HG03095 (cell line): ENCODE results near the gene LCN1.
"Not testable (repeated sequence)": the region's sequence is repeated elsewhere in the genome, so short reads cannot be mapped to it uniquely, and the experiment has no call there.

Source experiments
- ATAC-seq: cut with Tn5 transposase; IDR thresholded peaks from one replicate; pipeline ENCODE4 v1.9.1; 2021; ENCODE audit warnings: moderate library complexity; ENCODE audit not compliant: unreplicated experiment

LCN1 gene

DNA sequence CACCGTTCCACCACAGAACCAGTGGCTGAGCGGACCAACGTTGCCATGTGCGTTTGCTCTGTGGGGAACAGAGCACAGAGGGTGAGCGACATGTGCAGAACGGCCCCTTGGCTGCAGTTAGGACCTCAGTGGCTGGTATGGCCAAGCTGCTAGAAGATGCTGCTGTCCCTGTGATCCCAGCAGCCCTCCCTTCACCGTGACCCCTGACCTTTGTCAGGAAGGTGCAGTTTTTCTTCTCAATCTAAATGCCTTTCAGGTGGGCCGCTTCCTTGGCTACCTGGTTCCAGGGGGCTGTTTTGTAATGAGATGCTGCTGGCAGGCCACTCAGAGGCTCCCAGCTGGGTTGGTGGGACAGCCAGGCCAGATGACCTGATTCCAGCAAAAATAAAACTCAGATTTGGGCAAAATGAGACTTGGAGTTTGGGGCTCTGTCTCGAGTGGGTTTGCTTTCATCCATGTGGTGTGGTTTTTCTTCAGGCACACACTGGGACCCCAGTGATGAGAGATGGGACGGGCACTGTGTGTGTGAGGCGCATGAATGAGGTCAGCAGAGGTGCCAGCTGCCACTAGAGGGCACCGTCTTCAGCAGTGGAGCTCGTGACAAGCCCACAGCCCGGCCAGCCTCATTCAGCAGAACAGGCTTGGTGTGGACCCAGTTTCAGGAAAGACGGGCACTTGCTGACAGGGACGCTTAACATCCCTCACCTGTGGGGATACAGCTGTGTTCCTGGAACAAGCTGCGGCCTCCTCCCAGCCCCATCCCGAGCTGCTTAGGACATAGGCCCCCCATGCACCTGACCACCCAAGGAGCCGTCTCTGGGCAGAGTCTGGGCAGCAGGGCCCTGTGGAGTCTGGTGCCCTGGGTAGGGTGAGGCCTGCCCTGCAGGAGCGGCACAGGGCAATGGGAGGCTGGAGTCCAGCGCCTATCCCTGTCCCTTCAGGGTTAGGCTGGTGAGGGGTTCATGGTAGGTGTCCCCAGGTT, 16.7 kb upstream of the LCN1 start:
- no peak for ATAC-seq

DNA sequence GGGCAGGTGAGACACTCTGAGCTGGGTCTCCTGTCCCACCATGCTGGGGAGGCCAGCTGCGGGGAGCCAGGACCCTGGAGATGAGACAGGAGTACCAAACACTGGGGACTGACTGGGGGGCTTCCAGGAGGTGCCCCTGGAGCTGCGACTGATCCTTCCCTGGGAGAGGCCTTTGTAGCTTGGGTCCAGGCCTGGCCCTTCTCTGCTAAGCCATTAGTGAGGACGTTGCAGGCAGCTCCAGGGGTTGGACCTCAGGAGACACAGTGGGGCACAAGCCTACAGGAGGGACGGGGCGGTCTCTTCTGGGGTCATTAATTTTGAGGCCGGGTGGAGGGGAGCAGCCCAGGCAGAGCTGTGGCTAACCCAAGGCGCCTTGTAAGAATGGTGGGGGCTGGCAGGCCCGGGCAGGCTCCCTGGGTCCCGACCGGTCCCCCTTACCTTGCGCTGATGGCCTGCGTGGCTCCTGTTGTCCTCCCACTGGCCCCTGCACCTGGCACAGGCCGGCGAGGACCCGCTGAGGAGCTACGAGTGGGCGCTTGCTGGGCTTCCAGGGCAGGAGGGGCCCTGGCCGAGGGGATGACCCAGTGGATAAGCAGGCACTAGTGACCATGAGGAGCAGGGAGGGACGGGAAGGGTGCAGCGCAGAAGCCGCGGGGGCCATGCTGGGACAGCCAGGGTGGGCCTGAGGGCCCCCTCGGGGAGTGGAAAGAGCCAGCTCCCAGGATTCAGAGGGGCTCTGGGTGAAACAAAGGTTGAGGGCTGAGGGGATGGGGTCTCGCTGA, 15.6 kb upstream of the LCN1 start:
- no peak for ATAC-seq

DNA sequence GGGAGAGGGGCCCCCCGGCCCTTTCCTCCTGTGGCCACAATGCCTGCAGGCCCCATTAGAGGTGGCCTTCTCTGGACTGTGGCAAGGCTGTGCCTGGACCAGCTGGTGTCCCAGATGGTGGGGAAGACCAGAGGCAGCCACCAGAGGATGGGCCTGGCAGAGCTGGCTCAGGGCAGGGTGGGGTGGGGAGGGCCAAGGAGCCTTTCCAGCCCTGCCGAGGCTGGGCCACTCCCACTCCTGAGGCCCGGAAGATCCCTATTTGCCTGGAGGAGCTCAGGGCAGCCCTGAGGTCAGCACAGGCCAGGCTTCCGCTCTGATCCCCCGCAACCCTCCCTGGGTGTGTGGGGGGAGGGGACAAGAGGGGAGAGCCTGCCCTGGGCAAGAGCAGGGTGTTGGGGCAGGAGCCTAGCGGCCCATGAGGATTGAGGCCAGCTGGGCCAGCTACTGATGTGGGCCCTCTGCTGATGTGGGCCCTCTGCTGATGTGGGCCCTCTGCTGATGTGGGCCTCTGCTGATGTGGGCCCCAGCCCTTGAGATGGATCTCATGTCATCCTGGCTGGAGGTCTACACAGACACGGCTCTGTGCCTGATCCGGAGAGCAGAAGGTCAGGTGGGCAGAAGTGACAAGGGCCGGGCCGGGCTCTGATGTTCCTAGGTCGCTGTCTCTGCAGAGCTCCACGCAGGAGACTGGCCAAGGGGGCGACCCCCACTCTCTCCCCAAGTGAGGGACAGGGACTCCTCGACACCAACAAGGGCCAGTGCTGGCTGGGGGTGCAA, 14.7 kb upstream of the LCN1 start:
- ATAC-seq = no peak

DNA sequence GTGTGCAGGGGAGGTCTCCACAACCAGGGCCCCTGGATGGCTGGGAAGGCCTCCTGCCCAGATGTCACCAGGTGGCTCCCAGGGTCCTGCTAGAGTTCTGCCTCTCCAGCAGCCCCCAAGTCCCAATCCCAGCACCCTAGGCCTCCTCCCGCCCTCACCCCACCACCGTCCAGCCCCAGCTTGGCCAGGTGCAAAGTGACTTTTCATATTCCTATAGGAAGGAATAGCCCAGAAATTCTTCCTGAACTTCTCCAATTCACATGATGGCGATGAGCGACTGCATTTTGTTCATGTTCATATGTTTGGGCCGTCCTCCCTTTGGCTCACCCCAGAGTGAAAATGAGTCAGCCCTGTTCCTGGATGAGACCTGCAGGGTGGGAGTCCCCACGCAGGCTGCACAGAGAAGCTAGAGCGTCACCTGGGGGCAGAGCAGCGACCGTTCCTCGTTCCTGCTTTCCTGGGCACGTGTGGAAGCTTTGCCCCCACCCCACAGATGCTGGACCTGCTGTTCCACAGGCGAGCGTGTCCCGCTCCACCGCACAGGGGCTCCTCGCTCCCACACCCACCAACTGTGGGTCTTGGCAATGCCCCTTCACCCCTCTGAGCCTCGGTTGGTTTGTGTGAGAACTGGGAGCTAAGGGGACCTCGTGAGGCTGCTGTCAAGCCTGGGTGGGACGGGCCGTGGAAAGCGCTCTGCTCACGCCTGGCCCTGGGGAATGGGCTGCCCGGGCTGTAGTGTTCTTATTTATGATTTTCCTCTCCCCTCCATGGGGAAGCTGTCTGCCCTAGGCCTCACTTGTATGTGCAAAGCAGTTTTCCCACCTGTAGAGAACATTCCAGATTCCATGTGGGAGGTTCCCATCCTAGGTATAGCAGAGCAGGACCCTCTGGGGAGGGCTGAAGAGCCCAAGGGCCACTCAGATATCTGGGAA, 13.9 kb upstream of the LCN1 start:
- no peak for ATAC-seq

DNA sequence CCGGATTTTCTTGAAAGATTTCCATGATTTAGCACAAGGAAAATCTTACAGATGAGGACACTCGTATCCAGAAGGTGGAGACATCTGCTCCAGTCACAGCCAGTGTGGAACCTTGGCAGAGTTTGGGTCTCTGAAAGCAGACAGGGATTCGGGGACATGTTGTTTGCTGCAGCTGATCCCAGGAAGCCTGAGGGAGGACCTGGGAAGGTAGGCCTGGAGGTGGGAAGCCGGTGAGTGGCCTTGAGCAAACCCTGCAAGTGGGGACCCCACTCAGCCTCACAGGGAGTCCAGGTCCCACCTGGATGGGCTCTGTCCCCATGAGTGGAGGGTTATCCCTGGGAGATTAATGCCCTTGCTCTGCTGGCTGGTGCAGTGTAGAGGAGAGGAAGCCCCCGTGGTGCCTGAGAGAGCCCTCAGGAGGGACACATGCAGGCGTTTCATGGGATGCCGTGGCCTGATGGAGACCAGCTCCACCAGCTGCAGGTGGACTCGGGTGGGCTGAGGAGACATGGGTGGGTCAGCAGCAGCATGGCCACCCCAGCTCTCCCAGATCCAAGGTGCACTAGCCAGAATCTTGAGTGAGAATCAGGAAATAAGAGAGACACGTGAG, 12.9 kb upstream of the LCN1 start:
- no peak for ATAC-seq

DNA sequence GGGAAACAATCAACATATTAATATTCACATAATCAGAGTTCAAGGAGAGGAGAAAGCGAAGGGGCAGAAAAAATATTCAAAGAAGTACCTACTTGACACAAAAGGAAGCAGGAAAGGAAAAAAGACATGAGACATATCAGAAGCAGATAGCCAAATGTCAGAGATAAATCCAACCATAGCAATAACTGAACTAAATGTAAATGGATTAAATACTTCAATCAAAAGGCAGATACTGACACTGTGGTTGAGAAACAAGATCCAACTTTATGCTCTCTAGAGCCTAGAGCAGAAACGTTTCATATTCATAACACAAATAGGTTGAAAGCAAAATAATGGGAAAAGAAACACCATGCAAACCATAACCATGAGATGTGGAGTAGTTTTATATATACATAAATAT, 11.8 kb upstream of the LCN1 start:
- no peak for ATAC-seq

DNA sequence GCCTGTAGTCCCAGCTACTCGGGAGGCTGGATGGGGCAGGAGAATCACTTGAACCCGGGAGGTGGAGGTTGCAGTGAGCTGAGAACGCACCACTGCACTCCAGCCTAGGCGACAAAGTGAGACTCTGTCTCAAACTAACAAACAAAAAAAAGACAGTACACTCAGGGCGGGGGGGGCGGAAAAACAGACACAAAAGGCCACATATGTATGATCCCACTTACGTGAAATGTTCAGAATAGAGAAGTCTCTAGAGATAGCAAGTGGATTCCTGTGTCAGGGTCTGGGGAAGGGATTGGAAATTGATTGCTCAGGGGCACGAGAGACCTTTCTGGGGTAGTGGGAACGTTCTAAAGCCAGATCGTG, 9.0 kb upstream of the LCN1 start:
- no peak for ATAC-seq

DNA sequence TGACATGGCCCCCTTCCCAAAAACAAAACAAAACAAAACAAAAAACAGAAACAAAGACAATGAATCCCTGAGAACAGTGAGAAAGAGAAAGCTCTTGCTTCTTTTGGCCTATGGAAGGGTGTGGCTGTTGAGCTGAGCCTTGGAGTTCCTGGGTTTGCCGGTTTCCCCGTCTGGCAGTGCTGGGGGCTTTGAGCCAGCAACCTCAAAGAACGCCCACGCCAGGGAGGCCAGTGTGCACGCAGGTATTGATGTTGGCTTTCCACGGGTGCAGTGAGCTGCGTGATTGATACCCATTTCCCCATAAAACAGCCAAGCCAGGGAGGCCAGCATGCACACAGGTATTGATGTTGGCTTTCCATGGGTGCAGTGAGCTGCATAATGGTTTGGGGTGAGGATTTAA, 8.3 kb upstream of the LCN1 start:
- ATAC-seq = no peak

DNA sequence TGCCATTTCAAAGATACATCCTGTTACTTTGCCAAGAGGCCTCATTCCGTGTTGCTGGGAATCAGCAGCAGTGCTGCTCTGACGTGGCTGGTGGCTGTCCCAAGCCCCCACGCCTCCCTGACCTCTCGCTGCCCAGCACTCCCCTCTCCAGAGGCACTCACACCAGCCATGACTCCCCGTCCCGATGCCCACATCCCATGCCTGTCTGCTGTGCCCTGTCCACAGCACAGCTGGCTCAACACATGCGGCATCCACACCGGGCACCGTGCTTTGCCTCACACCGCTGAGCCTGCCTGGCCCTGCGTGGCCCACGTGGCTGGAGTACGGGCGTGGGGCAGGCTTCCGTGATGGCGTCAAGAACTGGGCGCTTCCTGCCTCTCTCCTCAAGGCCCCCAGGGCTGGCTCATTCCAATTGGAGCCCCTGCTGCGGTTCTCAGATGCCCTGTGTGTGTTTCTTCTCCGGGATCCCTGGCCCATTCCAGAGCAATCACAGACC, 7.8 kb upstream of the LCN1 start:
- ATAC-seq = no peak

DNA sequence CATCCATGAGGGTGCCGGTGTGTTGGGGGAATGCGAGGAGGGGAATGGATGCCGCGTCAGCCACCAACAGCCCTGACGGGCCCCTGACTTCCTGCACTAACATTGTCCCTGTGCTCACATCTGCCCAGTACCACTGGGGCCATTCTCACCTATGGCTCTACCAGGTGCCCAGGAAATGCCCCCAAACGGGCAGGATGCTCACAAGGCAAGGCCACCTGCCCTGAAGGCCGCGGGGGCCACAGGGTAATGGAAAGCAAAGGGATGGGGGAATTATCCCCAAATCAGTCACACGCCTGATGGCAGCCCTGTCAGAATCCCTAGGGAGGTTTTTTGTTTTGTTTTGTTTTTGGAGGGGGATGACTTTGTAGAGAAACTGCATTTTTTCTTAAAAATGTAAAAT, 7.3 kb upstream of the LCN1 start:
- ATAC-seq = not testable (repeated sequence)

DNA sequence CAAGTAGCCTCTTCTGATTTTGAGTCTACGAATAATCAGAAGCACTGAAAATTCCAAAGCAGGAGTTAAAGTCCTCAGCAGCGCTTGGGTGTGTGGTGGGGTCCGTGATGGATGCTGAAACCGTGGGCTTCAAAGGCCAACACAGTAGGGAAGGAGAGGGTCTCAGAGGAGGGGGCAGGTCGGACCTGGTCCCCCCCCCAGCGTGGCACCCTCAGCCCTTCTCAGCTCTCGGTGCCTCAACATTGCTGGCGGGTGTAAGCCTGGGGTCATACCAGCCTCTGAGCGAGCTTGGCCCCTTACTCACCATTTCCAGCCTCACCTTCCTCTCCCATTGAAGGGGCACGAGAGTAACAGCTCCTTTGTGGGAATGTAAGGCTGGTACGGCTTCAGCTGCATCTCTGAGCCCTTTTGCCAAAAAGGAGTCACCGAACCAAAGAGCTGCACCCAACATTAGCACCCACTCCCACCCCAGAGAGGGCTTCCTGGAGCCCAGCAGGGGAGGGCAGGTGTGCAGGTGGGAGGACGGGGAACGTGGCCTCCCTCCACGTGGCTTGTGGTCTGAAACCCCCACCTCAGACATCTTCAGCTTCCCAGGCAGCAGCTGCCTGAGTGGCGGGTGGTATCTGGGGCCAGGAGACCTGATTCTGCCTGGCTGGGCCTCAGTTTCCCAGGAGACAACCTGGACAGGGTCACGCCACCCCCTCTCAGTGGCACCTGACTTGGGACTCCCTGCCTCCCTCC, 6.7 kb upstream of the LCN1 start:
- no peak for ATAC-seq

DNA sequence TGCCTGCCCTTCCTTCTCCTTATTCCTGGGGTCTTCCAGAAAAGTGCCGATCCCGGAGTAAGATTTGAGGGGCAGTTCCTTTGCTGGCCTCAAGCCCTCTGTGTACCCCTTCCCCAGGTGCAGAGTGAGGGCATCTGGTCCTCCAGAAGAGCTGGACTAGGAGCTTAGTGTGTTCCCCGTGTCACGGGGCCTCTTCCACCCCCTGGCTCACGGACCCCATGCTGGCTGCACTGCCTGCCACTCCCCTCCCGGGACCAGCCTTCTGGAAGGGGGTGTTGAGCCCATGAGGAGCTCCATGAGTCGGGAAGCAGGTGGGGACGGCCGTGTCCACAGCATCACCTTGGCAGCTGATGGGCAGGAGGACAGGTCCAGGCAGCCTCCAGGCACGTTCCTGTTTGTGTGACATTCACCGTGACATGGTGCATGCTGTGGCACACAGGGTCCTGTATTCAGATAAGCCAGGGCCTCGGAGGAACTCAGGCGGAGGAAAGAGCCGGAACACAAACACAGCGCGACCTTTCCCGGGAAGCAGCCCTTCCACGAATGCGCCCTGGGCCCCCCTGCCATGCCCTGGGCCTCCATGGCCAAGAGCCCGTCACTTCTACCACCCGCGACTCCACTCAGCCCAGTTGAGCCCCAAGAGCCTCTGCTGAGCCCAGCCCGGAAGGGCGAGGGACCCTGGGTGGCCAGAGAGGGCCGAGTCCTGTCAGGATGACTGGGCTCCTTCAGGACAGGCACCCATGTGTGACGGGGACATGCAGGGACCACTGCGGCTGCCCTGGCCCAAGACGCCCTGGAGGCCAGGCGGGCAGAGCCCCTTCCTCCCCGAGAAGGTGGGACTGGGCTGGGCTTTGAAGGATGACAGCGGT, 5.9 kb upstream of the LCN1 start:
- ATAC-seq = no peak

DNA sequence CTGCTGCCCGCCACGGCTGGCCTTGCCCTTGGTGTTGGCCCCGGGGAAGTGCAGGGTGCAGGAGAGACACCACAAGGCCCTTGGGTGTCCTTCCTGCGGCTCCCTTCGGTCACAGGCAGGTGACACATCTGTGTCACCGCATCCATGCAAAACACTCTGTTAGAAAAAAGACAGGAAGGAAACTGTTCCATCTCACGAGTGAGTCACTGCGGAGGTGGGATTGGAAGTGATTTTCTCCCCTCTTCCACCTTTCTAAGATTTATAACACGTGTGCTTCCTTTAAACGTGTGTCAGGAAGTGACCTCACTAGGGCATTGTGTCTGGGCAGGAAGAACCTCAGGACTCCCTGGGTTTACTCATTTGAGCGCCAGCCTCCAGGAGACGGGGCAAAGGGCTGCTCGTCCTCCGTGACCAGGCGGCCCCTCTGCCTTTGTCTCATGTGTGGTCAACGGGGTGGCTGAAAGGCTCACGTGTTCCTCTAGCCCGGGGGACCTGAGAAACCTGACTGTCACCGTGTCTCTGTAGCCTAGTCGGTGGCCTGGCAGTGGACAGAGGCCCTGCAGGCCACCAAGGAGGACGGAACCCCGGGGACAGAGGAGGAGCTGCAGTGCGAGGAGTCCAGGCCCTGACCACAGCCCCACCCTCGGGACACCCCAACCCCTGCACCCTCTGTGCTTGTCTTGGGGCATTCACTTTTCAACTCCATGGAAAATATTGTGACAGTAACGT, 4.9 kb upstream of the LCN1 start:
- no peak for ATAC-seq

DNA sequence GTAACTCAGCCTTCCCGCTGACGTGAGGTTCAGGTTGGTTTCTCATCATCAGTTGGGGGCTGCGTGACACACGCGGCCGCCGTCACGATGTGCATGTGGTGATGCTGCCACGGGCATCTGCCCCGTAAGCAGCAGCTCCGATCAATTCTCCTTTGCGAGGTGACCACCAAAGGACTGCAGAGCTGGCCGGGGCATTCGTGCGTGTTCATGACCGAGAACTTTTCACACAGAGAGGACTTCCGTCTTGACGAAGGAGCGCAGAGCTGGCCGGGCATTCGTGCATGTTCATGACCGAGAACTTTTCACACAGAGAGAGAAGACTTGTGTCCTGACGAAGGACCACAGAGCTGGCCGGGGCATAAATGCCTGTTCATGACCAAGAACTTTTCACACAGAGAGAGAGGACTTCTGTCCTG, 3.8 kb upstream of the LCN1 start:
- no peak for ATAC-seq

DNA sequence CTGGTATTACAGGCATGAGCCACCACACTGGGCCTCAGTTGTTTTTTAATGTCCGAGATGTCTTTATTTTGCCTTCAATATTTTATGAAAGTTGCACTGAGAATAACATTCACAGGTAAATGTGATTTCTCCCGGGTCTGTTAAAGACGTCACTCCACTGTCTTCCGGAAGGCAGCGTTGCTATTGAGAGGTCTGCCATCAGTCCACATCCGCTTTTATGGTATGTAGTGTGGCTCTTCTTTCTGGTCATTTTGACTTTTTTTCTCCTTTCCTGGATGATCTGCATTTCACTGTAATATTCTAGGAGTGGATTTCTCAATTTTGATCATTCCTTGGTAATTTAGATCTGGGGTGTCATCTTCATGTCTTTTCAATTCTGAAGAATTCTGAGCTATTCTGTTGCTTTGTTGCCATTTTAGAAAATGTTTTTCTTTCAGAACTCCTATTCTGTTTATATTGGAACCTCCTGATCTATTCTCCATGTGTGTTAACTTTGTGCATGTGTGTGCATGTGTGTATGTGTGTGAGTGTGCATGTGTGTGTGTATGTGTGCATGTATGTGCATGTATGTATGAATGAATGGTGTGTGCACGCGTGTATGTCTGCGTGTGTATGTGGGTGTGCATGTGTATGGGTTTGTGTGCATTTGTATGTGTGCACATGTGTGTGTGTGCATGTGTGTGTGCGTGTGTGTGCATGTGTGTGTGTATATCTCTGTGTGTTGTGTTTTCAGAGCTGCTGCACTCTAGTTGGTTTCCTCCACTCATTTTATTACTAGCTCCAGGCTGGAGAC, 1.9 kb upstream of the LCN1 start:
- no peak for ATAC-seq

DNA sequence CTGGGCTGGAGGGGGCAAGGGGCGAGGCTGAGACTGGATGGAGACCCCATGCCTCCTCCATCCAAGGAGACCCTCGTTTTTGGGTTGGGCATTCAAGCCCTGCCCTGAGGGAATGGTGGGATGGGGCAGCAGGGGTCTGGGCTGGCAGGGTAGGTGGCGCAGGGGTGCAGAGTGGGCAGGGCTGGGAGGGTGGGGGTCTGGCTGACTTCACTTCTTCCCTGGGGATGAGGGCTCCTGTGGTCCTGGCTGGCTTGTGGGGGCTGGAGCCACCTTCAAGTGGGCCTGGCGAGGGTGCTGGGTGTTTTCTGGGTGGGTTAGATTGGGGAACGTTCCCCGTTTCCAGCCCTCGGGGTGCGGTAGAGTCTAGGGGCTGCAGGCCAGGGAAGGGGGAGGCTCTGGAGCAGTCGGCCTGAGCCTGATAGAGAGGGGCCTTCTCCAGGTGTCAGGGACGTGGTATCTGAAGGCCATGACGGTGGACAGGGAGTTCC, 412 bp downstream of the LCN1 start:
- no peak for ATAC-seq
